Ureter (tissue), 1 donor: ENCODE measurements around the gene KIF11. TPM values are rescaled to one million over a fixed set of nuclear protein-coding genes. Genes with fewer than 3 reads are reported as not detected.

Source experiments
- DNase-seq: peaks from one replicate; pipeline ENCODE4 v3.0.0-alpha.2; 2020; ENCODE audit warnings: low spot score
- total RNA-seq: library from RNA; stranded (reverse); gene quantifications from one replicate; pipeline ENCODE4 v1.2.4, GENCODE V29; 2023
- donor health status: DM: yes; HTN: yes; CAD: no.

Gene KIF11
- total RNA-seq, 1 donor from 2014 or later, result 1.4 TPM

GRCh38 chr10:92702301-92702916 lies 109.5 kb downstream of the KIF11 start:
- DNase-seq, result no peak

Other genes starting within 250 kb of the KIF11 start
- 55.2 TPM for gene IDE, start 19.0 kb upstream of the KIF11 start, total RNA-seq
- gene HHEX, start 96.8 kb downstream of the KIF11 start, total RNA-seq, result 6.3 TPM